Activated gamma-delta T cell treated with Interleukin-2 at 50 U/mL for 16 hours (primary cell): ENCODE results near the gene ATXN7L2.

Experiments
- DNase-seq: peaks from one replicate; pipeline ENCODE4 v3.0.0-alpha.2; 2020

Gene ATXN7L2

DNA sequence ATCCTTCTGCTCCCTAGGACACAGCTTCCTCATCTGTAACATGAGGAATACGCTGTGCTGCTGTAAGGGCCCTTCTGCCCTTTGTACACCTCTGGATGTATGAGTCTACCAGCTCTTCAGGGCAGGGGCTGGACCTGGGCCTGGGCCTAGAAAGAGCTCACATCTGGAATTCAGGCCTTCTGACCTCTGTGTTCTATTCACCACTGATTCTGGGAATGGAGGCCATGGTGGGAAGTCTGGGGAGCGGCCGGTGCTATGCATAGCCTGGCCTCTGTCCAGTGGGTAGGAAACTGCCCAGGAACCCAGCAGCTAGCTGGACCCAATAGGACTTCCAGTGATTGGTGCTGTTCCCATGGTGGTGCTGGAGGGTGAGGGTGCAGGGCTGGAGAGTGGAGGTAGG is 45.0 kb downstream of the ATXN7L2 start:
- DNase-seq = no peak

- no peak for DNase-seq
Measured at GRCh38 chr1:109529881-109530456, 46.3 kb downstream of the ATXN7L2 start.

GRCh38 chr1:109530457-109531087 is 46.9 kb downstream of the ATXN7L2 start:
- no peak for DNase-seq

GRCh38 chr1:109531380-109531779 is 47.7 kb downstream of the ATXN7L2 start:
- DNase-seq = no peak

DNA sequence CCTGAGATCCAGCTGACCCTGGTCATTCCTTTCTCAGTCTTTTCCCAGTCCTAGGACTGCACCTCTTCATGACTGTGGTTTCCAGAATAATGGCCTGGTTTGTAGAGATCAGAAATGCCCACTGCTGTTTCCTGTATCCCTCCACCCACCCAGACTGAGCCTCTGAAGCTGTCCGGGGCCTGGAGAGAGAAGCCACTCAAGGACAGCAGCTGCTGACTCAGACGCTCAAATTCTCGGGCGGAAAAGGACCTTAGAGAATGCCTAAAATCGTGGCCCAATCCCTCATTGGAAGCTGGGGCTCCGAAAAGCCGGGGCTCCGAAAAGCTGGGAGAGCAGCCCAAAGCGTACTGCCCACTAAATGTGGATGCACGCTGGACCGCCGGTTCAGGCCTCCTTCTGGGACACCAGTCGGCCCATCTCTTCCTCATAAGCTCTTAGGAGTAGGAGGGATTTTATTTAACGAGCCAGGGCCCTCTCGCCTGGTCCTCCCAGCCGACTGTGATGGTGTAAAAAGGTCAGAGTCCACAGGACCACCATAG is 48.2 kb downstream of the ATXN7L2 start:
- no peak for DNase-seq

DNA sequence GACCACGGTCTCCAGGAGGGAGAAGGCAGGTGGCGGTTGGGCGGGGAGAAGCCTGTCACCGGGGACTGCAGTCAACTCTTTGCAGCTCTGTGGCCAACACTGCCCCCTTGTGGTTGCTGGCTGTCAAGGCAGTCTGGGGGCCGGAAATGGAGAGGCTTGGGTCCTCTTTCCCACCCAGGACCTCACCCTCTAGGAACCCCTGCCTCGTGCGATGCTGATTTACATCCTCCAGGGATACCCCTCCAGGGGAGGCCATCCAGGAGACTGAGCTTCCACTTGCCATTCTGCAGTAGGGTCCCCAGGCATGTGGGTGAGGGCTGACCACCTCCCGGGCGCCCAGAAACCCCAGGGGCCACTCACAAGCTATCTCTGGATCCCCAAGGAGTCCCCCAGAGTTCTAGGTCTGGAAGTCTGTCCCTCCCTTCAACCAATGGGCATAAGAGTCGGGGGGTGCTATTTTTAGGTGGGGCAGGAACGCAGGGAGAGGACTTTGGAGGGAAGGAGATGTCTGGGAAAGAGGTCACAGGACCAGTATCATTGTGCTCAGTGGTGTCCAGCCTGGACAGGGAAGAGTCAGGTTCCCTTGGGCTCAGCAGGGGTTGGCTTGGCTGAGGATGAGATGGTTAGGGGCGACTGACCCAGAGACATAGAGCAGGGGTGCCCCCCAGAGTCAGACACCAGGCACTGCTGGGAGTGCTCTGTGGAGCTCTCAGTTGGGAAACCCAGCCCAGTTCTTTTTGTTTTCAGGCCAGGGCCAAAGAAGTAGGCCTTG is 48.8 kb downstream of the ATXN7L2 start:
- DNase-seq = peak; percentile 92

DNA sequence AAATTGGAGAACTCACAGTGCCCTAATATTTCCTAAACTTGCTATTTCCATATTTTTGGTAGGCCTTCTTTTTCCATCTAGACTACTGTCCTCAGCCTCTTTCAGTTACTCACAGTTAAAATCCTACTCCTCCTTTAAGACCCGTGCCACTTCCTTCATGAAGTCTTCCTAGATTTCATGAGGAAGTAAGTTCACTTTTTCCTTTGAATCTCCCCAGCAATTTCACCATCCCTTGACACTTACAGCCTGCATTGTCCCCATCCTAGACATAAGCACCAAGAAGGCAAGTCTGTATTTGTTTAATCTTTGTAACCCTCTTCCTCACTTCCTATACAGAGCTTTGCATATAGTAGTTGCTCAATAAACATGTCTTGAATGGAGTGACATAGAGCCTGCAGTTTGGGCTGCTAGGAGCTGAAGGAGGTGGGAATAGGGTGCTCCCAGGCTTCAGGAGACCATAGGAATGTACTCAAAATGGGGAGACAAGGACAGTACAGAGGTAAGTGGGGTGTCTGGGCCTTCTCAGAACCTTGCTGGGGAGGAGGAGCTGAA is 50.7 kb downstream of the ATXN7L2 start:
- no peak for DNase-seq

- DNase-seq = no peak
Measured at GRCh38 chr1:109535481-109535880, 51.8 kb downstream of the ATXN7L2 start.

DNA sequence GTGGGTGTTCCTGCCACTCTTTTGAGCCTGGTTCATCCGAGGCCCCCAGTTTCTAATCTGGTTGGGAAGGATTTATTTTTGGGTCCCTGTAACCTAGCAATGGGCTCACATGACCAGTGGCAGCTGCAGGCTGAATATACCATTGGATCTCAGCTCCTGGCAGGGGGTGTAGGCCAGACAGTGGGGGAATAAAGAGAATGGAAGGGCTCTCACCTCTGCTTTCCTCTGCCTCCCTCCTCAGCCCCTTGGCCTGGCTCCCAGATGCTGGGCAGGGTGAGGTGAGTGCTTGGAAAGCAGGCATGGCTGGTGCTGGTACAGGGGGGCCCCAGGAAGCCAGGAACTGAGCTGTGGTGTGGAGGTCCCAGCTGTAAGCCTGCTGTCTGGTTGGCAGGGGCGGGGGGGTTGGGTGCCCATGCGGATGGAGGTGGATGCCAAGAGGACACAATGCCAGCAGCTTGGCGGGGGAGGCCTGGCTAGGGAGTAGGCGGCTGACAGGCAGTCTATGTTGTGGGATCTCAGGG is 52.3 kb downstream of the ATXN7L2 start:
- DNase-seq = no peak

DNA sequence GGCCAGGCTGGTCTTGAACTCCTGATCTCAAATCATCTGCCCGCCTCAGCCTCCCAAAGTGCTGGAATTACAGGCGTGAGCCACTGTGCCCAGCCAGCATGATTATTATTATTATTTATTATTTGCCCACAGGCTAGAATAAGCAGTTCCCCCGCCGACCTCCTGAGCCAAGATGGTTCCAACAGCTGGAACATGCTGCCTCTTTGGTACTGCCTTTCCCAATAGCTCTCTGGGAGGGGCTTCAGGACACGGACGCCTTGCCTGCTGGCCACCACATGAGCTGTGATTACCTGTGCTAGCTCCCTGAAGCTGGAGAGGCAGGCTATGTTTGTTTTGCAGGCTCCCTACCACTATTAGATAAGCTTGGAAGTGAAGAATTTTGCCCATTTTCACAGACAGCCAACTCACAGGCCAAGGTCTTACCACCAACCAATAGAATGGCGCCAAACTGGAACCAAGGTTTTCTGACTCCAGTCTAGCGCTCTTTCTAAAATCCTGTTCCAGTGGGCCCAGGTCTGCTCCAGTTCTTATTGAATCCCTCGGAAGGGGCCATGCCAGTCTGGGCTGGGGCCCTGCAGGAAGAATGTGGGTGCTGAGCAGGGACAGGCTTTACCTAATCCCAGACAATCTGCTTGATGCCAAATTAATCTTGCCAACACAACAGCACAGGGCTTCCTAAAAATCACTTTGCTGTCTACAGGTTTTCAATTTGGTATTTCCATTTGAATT is 53.9 kb downstream of the ATXN7L2 start:
- DNase-seq = no peak

GRCh38 chr1:109538827-109539555 is 55.3 kb downstream of the ATXN7L2 start:
- no peak for DNase-seq

DNA sequence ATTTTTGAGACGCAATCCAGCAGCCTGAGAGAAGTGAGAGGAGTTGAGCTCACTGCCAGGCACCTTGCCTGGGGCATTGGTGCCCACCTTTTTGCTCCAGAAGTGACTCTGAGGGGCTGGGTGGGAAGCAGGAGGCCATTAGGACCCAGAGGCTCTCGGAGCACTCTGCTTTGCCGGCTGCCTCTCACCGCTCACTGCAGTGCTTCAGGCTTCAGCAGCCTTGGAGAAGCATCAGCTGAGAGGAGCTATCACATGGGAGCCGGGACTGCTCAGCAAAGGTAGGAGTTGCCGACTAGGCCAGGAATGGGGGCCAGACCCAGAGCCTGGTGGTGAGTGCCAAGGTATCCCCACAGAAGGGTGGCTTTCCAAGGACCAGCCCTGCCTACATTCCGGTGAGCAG is 56.0 kb downstream of the ATXN7L2 start, which contains the start of gene GPR61:
Gene GPR61, plus strand, starts transcription at position 197 of the 400 bp plus-strand sequence. CDS start 3,151 bp downstream, outside the sequence.
- no peak for DNase-seq

DNA sequence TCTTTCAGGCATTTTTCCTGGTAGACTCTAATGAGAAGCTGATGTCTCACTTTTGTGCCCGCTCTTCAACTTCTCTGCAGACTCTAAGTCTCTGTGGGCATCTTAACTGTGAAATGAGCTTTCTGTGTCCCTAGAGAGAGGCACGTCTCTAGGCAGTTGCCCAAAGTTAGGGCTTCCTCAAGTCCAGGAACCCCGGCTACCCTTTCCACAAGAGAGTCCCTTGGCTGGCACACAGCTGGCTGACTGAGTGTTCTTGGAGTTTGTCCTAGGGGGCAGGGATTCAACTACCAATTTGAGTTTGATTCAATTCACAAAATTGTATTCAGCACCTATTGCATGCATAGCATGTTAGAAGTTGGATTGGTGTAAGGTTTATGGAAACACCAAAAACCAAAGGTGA is 57.4 kb downstream of the ATXN7L2 start:
- DNase-seq = no peak
